HEK293 (cell line): Measurements from ENCODE around the gene ZFHX3.
"Not testable (repeated sequence)": the region's sequence is repeated elsewhere in the genome, so short reads cannot be mapped to it uniquely, and the experiment has no call there.

Experiments
- CTCF ChIA-PET: fragments of 350-600 bp; formaldehyde crosslinking; extraction: SDS; loops from one replicate; lab custom pipeline; 2021; ENCODE audit warnings: antibody characterized with exemption; lab: Yijun Ruan, JAX
- POLR2A ChIA-PET: fragments of 300-600 bp; formaldehyde crosslinking; extraction: SDS; loops from one replicate; lab custom pipeline; 2020; ENCODE audit warnings: antibody characterized with exemption, inconsistent platforms; lab: Yijun Ruan, JAX
- H3K27ac ChIP-seq: fragments of 200-500 bp; sonication (Bioruptor generic); 2 replicates; pipeline ENCODE4 v1.5.1; 2014; ENCODE audit warnings: low read depth, low read length, control low read depth, inconsistent platforms; ENCODE audit errors: extremely low read depth
- H3K36me3 ChIP-seq, 2 experiments: fragments of 200-500 bp in 1 of 2; sonication (Bioruptor generic) in 1 of 2; 1 replicate in 1 of 2; 2 replicates in 1 of 2; pipeline ENCODE4 v1.5.1; 2014 to 2017; ENCODE audit warnings: inconsistent platforms in 2 of 2, low read length in 2 of 2; ENCODE audit not compliant: control insufficient read depth in 2 of 2, insufficient read depth in 1 of 2
- H3K4me1 ChIP-seq: fragments of 200-500 bp; sonication (Bioruptor generic); 2 replicates; pipeline ENCODE4 v1.5.1; 2014; ENCODE audit warnings: mild to moderate bottlenecking, low read length, inconsistent platforms; ENCODE audit not compliant: control insufficient read depth, insufficient read depth
- H3K4me3 ChIP-seq: 2 replicates; pipeline ENCODE4 v1.5.1; 2011; ENCODE audit warnings: low read depth, mild to moderate bottlenecking, control low read depth, low read length, moderate library complexity
- H3K9me3 ChIP-seq: fragments of 200-500 bp; sonication (Bioruptor generic); 2 replicates; pipeline ENCODE4 v1.5.1; 2014; ENCODE audit warnings: low read depth, low read length, inconsistent platforms; ENCODE audit not compliant: control insufficient read depth, insufficient read depth
- FEZF1 ChIP-seq: fragments of 450-650 bp; formaldehyde crosslinking; IDR thresholded peaks from 2 replicates; pipeline ENCODE4 v1.5.1; 2016; ENCODE audit warnings: missing biosample characterization, missing genetic modification characterization
- GFI1B ChIP-seq: fragments of 450-650 bp; formaldehyde crosslinking; IDR thresholded peaks from 2 replicates; pipeline ENCODE4 v1.5.1; 2016; ENCODE audit warnings: missing biosample characterization, missing genetic modification characterization
- GLIS2 ChIP-seq: fragments of 450-650 bp; formaldehyde crosslinking; IDR thresholded peaks from 2 replicates; pipeline ENCODE4 v1.5.1; 2016; ENCODE audit warnings: missing biosample characterization, missing genetic modification characterization
- PRDM1 ChIP-seq: fragments of 450-650 bp; formaldehyde crosslinking; IDR thresholded peaks from 2 replicates; pipeline ENCODE4; 2016; ENCODE audit warnings: missing biosample characterization, missing genetic modification characterization
- SCRT2 ChIP-seq: fragments of 450-650 bp; formaldehyde crosslinking; IDR thresholded peaks from 2 replicates; pipeline ENCODE4 v1.5.1; 2016; ENCODE audit warnings: missing biosample characterization, missing genetic modification characterization
- WT1 ChIP-seq: fragments of 450-650 bp; formaldehyde crosslinking; IDR thresholded peaks from 2 replicates; pipeline ENCODE4 v1.5.1; 2016; ENCODE audit warnings: missing biosample characterization, missing genetic modification characterization
- ZFP41 ChIP-seq: fragments of 450-650 bp; formaldehyde crosslinking; IDR thresholded peaks from 2 replicates; pipeline ENCODE4 v1.5.1; 2016; ENCODE audit warnings: missing biosample characterization, missing genetic modification characterization, borderline replicate concordance
- ZNF114 ChIP-seq: fragments of 450-650 bp; formaldehyde crosslinking; IDR thresholded peaks from 2 replicates; pipeline ENCODE4 v1.5.0; 2017; ENCODE audit warnings: missing biosample characterization, missing genetic modification characterization
- ZNF133 ChIP-seq: fragments of 450-650 bp; formaldehyde crosslinking; IDR thresholded peaks from 2 replicates; pipeline ENCODE4 v1.5.1; 2016; ENCODE audit warnings: missing biosample characterization, missing genetic modification characterization
- ZNF37A ChIP-seq: fragments of 450-650 bp; IDR thresholded peaks from 2 replicates; pipeline ENCODE4 v1.5.1; 2018; ENCODE audit warnings: missing biosample characterization, missing genetic modification characterization
- ZNF426 ChIP-seq: fragments of 450-650 bp; formaldehyde crosslinking; IDR thresholded peaks from 2 replicates; pipeline ENCODE4 v1.5.1; 2017; ENCODE audit warnings: missing biosample characterization, missing genetic modification characterization, mild to moderate bottlenecking, inconsistent platforms, moderate library complexity
- ZNF610 ChIP-seq: fragments of 450-650 bp; formaldehyde crosslinking; IDR thresholded peaks from 2 replicates; pipeline ENCODE4 v1.5.1; 2016; ENCODE audit warnings: missing biosample characterization, missing genetic modification characterization, borderline replicate concordance
- ZNF777 ChIP-seq: fragments of 450-650 bp; formaldehyde crosslinking; IDR thresholded peaks from 2 replicates; pipeline ENCODE4 v1.5.1; 2017; ENCODE audit warnings: missing biosample characterization, missing genetic modification characterization, borderline replicate concordance
- TF ChIP-seq, protein P1 (sequence below): fragments of 450-650 bp; formaldehyde crosslinking; IDR thresholded peaks from 2 replicates; pipeline ENCODE4 v1.5.1; 2016; ENCODE audit warnings: missing biosample characterization, missing genetic modification characterization
- TF ChIP-seq, protein P2 (sequence below): fragments of 450-650 bp; formaldehyde crosslinking; IDR thresholded peaks from 2 replicates; pipeline ENCODE4 v1.5.1; 2017; ENCODE audit warnings: missing biosample characterization, mild to moderate bottlenecking, missing genetic modification characterization, moderate library complexity
- TF ChIP-seq, protein P3 (sequence below): fragments of 450-650 bp; formaldehyde crosslinking; IDR thresholded peaks from 2 replicates; pipeline ENCODE4 v1.5.1; 2016; ENCODE audit warnings: missing biosample characterization, missing genetic modification characterization, low read depth
- TF ChIP-seq, protein P4 (sequence below): fragments of 450-650 bp; formaldehyde crosslinking; IDR thresholded peaks from 2 replicates; pipeline ENCODE4 v1.5.1; 2016; ENCODE audit warnings: missing biosample characterization, missing genetic modification characterization
- TF ChIP-seq, protein P5 (sequence below): sonication (generic); formaldehyde crosslinking; IDR thresholded peaks from 2 replicates; pipeline ENCODE4 v1.8.1; 2022; ENCODE audit warnings: mild to moderate bottlenecking, moderate library complexity, missing genetic modification reagents

The ZFHX3 gene

DNA sequence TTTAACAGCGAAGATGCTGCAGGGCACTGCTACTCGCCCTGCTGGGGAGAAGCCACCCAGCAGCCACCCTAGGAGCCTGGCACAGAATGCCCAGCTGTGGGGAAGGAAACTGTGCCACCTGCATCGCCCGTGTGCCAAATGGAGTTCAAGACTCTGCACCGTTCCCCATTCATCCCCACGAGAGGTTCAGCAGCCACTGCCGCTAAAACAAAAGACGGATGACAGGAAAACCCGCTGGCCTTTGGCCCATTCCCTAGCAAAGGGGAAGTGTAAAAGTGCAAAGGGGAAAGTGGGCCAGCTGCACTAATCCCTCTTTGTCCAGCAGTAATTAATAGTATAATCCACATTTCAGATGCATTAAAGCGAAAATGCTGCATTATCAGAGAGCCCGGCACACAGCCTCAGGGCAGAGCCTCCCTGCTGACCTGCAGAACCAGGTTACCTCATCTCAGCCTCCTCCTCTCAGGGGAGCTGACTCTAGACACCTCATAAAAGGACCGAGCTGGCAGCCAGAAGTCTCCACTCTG is 37.7 kb downstream of the ZFHX3 start:
- POLR2A ChIA-PET = no interaction called here
- no peak overlapping the region for H3K4me3 ChIP-seq
- no peaks in the 10 kb centered on the region for H3K9me3 ChIP-seq
- H3K27ac ChIP-seq = no peak overlapping the region
- CTCF ChIA-PET = interaction anchor here (0.6 to 1.6 kb wide), 3 partner anchors 11 to 184 kb away, joined by 3 read pairs; no protein-coding TSS in a partner anchor
- H3K36me3 ChIP-seq = no peaks in the 10 kb centered on the region
- peaks cover 2% of the 10 kb centered on the region; the same call in 1 of the 2 replicates for H3K4me1 ChIP-seq
- TF ChIP-seq ZNF114 (tag by site-specific recombination) = no peak
- TF ChIP-seq WT1 (tag by site-specific recombination) = no peak
- TF ChIP-seq PRDM1 (tag by site-specific recombination) = peak; percentile 46; the same call in 1 of the 2 replicates
- TF ChIP-seq ZNF37A (tag by site-specific recombination) = no peak
- TF ChIP-seq, protein P1, sequence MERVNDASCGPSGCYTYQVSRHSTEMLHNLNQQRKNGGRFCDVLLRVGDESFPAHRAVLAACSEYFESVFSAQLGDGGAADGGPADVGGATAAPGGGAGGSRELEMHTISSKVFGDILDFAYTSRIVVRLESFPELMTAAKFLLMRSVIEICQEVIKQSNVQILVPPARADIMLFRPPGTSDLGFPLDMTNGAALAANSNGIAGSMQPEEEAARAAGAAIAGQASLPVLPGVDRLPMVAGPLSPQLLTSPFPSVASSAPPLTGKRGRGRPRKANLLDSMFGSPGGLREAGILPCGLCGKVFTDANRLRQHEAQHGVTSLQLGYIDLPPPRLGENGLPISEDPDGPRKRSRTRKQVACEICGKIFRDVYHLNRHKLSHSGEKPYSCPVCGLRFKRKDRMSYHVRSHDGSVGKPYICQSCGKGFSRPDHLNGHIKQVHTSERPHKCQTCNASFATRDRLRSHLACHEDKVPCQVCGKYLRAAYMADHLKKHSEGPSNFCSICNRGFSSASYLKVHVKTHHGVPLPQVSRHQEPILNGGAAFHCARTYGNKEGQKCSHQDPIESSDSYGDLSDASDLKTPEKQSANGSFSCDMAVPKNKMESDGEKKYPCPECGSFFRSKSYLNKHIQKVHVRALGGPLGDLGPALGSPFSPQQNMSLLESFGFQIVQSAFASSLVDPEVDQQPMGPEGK (tag by site-specific recombination) = no peak
- TF ChIP-seq, protein P2, sequence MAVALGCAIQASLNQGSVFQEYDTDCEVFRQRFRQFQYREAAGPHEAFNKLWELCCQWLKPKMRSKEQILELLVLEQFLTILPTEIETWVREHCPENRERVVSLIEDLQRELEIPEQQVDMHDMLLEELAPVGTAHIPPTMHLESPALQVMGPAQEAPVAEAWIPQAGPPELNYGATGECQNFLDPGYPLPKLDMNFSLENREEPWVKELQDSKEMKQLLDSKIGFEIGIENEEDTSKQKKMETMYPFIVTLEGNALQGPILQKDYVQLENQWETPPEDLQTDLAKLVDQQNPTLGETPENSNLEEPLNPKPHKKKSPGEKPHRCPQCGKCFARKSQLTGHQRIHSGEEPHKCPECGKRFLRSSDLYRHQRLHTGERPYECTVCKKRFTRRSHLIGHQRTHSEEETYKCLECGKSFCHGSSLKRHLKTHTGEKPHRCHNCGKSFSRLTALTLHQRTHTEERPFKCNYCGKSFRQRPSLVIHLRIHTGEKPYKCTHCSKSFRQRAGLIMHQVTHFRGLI = no peak
- no peak for TF ChIP-seq ZNF426
- TF ChIP-seq ZNF610 = no peak
- no peak for TF ChIP-seq GLIS2 (tag by site-specific recombination)
- no peak for TF ChIP-seq SCRT2 (tag by site-specific recombination)
- 0 out of 2 replicates have a peak, but pooled peaks have one; percentile 8 for TF ChIP-seq FEZF1 (tag by site-specific recombination)
- TF ChIP-seq, protein P3, sequence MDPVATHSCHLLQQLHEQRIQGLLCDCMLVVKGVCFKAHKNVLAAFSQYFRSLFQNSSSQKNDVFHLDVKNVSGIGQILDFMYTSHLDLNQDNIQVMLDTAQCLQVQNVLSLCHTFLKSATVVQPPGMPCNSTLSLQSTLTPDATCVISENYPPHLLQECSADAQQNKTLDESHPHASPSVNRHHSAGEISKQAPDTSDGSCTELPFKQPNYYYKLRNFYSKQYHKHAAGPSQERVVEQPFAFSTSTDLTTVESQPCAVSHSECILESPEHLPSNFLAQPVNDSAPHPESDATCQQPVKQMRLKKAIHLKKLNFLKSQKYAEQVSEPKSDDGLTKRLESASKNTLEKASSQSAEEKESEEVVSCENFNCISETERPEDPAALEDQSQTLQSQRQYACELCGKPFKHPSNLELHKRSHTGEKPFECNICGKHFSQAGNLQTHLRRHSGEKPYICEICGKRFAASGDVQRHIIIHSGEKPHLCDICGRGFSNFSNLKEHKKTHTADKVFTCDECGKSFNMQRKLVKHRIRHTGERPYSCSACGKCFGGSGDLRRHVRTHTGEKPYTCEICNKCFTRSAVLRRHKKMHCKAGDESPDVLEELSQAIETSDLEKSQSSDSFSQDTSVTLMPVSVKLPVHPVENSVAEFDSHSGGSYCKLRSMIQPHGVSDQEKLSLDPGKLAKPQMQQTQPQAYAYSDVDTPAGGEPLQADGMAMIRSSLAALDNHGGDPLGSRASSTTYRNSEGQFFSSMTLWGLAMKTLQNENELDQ = no peak
- TF ChIP-seq ZNF777 = no peak
- peak; percentile 21; the same call in 1 of the 2 replicates for TF ChIP-seq ZNF133 (tag by site-specific recombination)
- TF ChIP-seq ZFP41 (tag by site-specific recombination) = no peak
- no peak for TF ChIP-seq GFI1B (tag by site-specific recombination)
- TF ChIP-seq, protein P4, sequence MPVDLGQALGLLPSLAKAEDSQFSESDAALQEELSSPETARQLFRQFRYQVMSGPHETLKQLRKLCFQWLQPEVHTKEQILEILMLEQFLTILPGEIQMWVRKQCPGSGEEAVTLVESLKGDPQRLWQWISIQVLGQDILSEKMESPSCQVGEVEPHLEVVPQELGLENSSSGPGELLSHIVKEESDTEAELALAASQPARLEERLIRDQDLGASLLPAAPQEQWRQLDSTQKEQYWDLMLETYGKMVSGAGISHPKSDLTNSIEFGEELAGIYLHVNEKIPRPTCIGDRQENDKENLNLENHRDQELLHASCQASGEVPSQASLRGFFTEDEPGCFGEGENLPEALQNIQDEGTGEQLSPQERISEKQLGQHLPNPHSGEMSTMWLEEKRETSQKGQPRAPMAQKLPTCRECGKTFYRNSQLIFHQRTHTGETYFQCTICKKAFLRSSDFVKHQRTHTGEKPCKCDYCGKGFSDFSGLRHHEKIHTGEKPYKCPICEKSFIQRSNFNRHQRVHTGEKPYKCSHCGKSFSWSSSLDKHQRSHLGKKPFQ (tag by site-specific recombination) = no peak
- TF ChIP-seq, protein P5, sequence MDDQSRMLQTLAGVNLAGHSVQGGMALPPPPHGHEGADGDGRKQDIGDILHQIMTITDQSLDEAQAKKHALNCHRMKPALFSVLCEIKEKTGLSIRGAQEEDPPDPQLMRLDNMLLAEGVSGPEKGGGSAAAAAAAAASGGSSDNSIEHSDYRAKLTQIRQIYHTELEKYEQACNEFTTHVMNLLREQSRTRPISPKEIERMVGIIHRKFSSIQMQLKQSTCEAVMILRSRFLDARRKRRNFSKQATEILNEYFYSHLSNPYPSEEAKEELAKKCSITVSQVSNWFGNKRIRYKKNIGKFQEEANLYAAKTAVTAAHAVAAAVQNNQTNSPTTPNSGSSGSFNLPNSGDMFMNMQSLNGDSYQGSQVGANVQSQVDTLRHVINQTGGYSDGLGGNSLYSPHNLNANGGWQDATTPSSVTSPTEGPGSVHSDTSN (CRISPR knock-in tag) = no peak
- TF ChIP-seq, all 188 proteins: peak for 3

DNA sequence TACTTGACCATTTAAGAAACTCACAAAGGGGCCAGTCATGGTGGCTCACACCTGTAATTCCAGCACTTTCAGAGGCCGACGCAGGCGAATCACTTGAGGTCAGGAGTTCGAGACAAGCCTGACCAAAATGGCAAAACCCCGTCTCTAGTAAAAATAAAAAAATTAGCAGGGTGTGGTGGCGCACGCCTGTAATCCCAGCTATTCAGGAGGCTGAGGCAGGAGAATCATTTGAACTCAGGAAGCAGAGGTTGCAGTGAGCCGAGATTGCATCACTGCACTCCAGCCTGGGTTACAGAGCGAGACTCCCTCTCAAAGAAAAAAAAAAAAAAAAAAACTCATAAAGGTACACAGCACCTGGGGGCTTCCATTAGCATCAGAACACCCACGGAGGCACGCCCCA is 38.2 kb downstream of the ZFHX3 start:
- POLR2A ChIA-PET, H3K4me1 ChIP-seq, H3K27ac ChIP-seq, H3K9me3 ChIP-seq, H3K36me3 ChIP-seq, H3K4me3 ChIP-seq: not testable (repeated sequence)
- CTCF ChIA-PET = interaction anchor here (0.8 to 1.6 kb wide), 2 partner anchors 11 to 14 kb away, joined by 3 read pairs; no protein-coding TSS in a partner anchor
